ENCODE results near the gene MEX3A. TPM values are rescaled to one million over a fixed set of nuclear protein-coding genes. Genes with fewer than 3 reads are reported as not detected.
"Not testable (repeated sequence)": the region's sequence is repeated elsewhere in the genome, so short reads cannot be mapped to it uniquely, and the experiment has no call there.

The MEX3A gene
- total and polyA plus RNA-seq, 4 donors, result 0.26 to 8.1 (median 1.1) TPM

DNA sequence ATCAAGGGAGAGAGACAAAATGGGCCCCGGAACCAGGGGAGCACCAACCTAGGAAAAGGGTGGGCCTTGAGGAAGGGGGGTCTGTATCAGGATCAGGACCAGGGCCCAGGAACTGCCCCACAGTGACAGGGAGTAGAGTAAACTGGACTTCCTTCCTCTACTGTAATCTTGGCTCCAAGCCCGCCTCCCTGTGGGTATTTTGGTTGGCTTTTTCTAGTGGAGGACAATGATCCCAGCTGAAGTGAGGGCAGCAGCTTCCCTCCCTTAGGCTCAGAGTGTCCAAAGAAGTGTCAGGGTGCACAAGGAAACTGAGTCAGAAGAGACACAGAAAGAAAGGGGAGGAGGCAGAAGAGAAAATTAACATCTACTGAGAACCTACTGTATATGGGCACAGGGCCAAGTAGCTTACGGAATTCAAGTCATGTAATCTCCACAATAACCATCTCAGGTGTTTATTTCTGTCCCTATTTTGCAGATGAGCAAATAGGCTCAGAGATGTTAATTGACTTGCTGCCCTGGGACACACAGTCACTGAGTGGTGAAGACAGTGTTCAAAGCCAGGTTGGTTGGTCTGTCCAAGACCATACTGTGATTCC lies 33.5 kb downstream of the MEX3A start:
- Histone ChIP-seq H3K4me3 (no peak overlapping the region), H3K9me3 (ENCODE audit: control insufficient read depth in 4 of 4, insufficient read depth in 3 of 4, low read length in 3 of 4) (no peaks in the 10 kb centered on the region), H3K9ac (ENCODE audit: insufficient read depth in 1 of 2, low read length in 2 of 2) (no peak overlapping the region), H3K36me3 (ENCODE audit: control insufficient read depth in 4 of 4, insufficient read depth in 4 of 4, low read length in 4 of 4) (peaks cover 3 to 20% (median 12%) of the 10 kb centered on the region in 4 donors), H3K27ac (ENCODE audit: low read depth in 1 of 2, low read length in 1 of 2) (no peak overlapping the region), H3K4me1 (ENCODE audit: control insufficient read depth in 5 of 5, insufficient read depth in 5 of 5, low read length in 5 of 5) (peaks cover 0 to 5% (median 4%) of the 10 kb centered on the region in 5 donors), H3K27me3 (ENCODE audit: control insufficient read depth in 3 of 3, insufficient read depth in 3 of 3, low read length in 2 of 3) (no peaks in the 10 kb centered on the region)
- TF ChIP-seq, protein P1, sequence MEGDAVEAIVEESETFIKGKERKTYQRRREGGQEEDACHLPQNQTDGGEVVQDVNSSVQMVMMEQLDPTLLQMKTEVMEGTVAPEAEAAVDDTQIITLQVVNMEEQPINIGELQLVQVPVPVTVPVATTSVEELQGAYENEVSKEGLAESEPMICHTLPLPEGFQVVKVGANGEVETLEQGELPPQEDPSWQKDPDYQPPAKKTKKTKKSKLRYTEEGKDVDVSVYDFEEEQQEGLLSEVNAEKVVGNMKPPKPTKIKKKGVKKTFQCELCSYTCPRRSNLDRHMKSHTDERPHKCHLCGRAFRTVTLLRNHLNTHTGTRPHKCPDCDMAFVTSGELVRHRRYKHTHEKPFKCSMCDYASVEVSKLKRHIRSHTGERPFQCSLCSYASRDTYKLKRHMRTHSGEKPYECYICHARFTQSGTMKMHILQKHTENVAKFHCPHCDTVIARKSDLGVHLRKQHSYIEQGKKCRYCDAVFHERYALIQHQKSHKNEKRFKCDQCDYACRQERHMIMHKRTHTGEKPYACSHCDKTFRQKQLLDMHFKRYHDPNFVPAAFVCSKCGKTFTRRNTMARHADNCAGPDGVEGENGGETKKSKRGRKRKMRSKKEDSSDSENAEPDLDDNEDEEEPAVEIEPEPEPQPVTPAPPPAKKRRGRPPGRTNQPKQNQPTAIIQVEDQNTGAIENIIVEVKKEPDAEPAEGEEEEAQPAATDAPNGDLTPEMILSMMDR (IDR thresholded peaks at IDR 0.05; ENCODE audit: control extremely low read depth, extremely low read depth), result no peak
- 62 to 63% methylated on average over 3 of the region's 3 CpGs for WGBS, 2 donors
- no peak for DNase-seq
- no peak for ATAC-seq (ENCODE audit: insufficient read depth, low FRiP score)

DNA sequence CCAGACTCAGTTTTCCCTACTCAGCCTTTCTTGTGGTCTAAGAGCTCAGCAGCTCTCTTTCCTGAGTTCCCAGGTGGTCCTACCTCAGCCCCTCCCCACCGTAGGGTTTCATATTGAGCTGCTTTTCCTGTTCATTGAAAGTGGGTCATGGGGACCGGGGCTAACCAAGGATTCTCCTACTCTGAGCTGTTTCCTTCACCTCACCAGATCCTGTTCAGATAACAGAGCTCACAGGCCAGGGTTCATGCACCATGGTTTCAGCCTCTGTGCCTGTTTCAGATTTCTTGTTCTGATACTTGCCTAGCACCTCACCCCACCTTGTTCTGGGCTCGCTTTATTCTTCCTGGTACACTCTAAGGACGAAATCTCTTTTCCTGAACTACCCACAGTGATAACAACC lies 37.2 kb downstream of the MEX3A start:
- Histone ChIP-seq H3K4me1 (ENCODE audit: control insufficient read depth in 5 of 5, insufficient read depth in 5 of 5, low read length in 5 of 5) (peaks cover 0 to 4% (median 0%) of the 10 kb centered on the region in 5 donors), H3K27ac (ENCODE audit: low read depth in 1 of 2, low read length in 1 of 2) (no peak overlapping the region), H3K27me3 (ENCODE audit: control insufficient read depth in 3 of 3, insufficient read depth in 3 of 3, low read length in 2 of 3) (no peaks in the 10 kb centered on the region), H3K9ac (ENCODE audit: insufficient read depth in 1 of 2, low read length in 2 of 2) (no peak overlapping the region), H3K4me3 (no peak overlapping the region), H3K36me3 (ENCODE audit: control insufficient read depth in 4 of 4, insufficient read depth in 4 of 4, low read length in 4 of 4) (peaks cover 12 to 33% (median 24%) of the 10 kb centered on the region in 4 donors), H3K9me3 (ENCODE audit: control insufficient read depth in 4 of 4, insufficient read depth in 3 of 4, low read length in 3 of 4) (no peaks in the 10 kb centered on the region)
- DNase-seq (no peak), ATAC-seq (ENCODE audit: insufficient read depth, low FRiP score) (no peak)
- TF ChIP-seq, protein P1 (IDR thresholded peaks at IDR 0.05; ENCODE audit: control extremely low read depth, extremely low read depth), result no peak
- 87% methylated on average over 4 of the region's 4 CpGs for WGBS, 2 donors

DNA sequence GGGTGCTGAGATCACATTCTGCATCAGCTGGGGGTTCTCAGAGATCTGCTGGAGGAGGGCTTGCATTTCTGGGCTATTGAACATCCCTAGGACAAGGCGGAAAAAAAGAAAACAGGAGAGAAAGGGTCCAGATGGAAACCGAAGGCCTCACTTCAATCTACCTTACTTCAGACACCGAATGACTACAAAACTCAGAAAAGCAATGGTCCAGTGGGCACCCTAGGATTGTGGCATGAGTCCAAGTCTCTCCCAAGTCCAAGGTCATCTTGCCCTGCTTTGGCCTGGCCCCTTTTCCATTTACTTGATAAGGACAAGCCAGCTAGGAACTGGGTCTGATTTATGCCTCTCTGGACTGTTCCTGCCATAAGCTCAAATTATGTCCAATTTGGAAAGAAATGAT lies 39.4 kb downstream of the MEX3A start:
- ATAC-seq (ENCODE audit: insufficient read depth, low FRiP score) (no peak), DNase-seq (no peak)
- Histone ChIP-seq H3K4me1 (ENCODE audit: control insufficient read depth in 5 of 5, insufficient read depth in 5 of 5, low read length in 5 of 5) (no peaks in the 10 kb centered on the region), H3K9me3 (ENCODE audit: control insufficient read depth in 4 of 4, insufficient read depth in 3 of 4, low read length in 3 of 4) (no peaks in the 10 kb centered on the region), H3K4me3 (no peak overlapping the region), H3K27ac (ENCODE audit: low read depth in 1 of 2, low read length in 1 of 2) (no peak overlapping the region), H3K27me3 (ENCODE audit: control insufficient read depth in 3 of 3, insufficient read depth in 3 of 3, low read length in 2 of 3) (no peaks in the 10 kb centered on the region), H3K9ac (ENCODE audit: insufficient read depth in 1 of 2, low read length in 2 of 2) (no peak overlapping the region), H3K36me3 (ENCODE audit: control insufficient read depth in 4 of 4, insufficient read depth in 4 of 4, low read length in 4 of 4) (peaks cover 10 to 22% (median 17%) of the 10 kb centered on the region in 4 donors)
- 88 to 97% methylated on average over 3 of the region's 3 CpGs for WGBS, 2 donors
- TF ChIP-seq, protein P1 (IDR thresholded peaks at IDR 0.05; ENCODE audit: control extremely low read depth, extremely low read depth), result no peak

DNA sequence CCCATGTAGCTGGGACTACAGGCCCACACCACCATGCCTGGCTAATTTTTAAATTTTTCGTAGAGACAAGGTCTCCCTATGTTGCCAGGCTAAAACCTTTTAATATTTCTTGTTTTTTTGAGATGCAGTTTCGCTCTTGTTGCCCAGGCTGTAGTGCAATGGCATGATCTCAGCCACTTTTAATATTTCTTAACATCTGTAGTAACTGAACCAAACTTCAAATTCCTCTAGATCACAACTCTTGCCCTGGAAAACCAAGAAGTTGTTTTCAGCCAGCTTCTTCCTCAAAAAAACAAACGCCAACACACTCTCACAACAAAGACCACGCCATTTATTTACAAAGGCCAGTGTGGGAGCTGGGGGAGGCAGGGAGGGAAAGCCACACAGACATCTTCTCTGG lies 47.3 kb downstream of the MEX3A start:
- H3K9me3 ChIP-seq (ENCODE audit: control insufficient read depth in 4 of 4, insufficient read depth in 3 of 4, low read length in 3 of 4); H3K9ac ChIP-seq (ENCODE audit: insufficient read depth in 1 of 2, low read length in 2 of 2); H3K4me3 ChIP-seq; DNase-seq; ATAC-seq (ENCODE audit: insufficient read depth, low FRiP score); H3K36me3 ChIP-seq (ENCODE audit: control insufficient read depth in 4 of 4, insufficient read depth in 4 of 4, low read length in 4 of 4); H3K27ac ChIP-seq (ENCODE audit: low read depth in 1 of 2, low read length in 1 of 2); H3K4me1 ChIP-seq (ENCODE audit: control insufficient read depth in 5 of 5, insufficient read depth in 5 of 5, low read length in 5 of 5); H3K27me3 ChIP-seq (ENCODE audit: control insufficient read depth in 3 of 3, insufficient read depth in 3 of 3, low read length in 2 of 3): not testable (repeated sequence)
- WGBS, 2 donors, result 89 to 93% methylated on average over 4 of the region's 4 CpGs
